ENCODE results near the gene MSH5. TPM values are rescaled to one million over a fixed set of nuclear protein-coding genes. Genes with fewer than 3 reads are reported as not detected.

MSH5 gene
- total and polyA plus RNA-seq, 9 of the 15 experiments (the other 6 are each of a cell fraction or from before 2014, with no cell fraction given): 12.5 to 104 (median 46.6) TPM

DNA sequence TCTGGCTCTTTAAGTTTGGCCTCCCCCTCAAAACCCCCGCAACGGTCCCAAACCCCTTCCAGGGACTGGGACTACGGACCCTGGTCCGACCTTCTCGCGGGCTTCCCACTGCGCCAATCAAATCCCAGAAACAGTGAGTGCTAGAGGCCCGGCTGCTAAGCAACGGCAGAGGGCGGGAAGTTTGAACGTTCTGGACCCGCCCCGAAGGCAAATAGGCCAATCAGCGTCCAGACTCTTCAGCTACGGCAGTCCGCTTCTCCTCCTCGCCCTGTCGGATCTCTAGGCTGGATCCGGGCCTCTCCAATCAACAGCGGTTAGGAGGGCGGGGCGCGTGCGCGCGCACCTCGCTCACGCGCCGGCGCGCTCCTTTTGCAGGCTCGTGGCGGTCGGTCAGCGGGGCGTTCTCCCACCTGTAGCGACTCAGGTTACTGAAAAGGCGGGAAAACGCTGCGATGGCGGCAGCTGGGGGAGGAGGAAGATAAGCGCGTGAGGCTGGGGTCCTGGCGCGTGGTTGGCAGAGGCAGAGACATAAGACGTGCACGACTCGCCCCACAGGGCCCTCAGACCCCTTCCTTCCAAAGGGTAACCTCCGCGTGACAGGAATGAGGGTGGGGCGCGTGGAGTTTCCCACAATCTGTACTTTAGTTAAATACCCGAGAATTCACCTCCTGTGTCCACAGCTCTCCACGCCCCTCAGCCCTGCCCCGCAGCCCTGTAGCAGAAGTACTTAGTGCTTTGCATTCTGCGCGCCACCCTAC lies at the start of gene MSH5 (continued):
- TF ChIP-seq, protein P1, sequence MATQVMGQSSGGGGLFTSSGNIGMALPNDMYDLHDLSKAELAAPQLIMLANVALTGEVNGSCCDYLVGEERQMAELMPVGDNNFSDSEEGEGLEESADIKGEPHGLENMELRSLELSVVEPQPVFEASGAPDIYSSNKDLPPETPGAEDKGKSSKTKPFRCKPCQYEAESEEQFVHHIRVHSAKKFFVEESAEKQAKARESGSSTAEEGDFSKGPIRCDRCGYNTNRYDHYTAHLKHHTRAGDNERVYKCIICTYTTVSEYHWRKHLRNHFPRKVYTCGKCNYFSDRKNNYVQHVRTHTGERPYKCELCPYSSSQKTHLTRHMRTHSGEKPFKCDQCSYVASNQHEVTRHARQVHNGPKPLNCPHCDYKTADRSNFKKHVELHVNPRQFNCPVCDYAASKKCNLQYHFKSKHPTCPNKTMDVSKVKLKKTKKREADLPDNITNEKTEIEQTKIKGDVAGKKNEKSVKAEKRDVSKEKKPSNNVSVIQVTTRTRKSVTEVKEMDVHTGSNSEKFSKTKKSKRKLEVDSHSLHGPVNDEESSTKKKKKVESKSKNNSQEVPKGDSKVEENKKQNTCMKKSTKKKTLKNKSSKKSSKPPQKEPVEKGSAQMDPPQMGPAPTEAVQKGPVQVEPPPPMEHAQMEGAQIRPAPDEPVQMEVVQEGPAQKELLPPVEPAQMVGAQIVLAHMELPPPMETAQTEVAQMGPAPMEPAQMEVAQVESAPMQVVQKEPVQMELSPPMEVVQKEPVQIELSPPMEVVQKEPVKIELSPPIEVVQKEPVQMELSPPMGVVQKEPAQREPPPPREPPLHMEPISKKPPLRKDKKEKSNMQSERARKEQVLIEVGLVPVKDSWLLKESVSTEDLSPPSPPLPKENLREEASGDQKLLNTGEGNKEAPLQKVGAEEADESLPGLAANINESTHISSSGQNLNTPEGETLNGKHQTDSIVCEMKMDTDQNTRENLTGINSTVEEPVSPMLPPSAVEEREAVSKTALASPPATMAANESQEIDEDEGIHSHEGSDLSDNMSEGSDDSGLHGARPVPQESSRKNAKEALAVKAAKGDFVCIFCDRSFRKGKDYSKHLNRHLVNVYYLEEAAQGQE (IDR thresholded peaks at IDR 0.05; ENCODE audit: borderline replicate concordance): no peak
- TF ChIP-seq, protein P1 (CRISPR knock-in tag; IDR thresholded peaks at IDR 0.05; ENCODE audit: low read depth): peak; percentile 81
- no peak for TF ChIP-seq GATAD2B (IDR thresholded peaks at IDR 0.05; ENCODE audit: borderline replicate concordance)
- no peak for TF ChIP-seq ZNF239 (CRISPR knock-in tag; IDR thresholded peaks at IDR 0.05)
- no peak for TF ChIP-seq ZNF584 (CRISPR knock-in tag; IDR thresholded peaks at IDR 0.05; ENCODE audit: low read depth)
- no peak for TF ChIP-seq ZNF449 (CRISPR knock-in tag; IDR thresholded peaks at IDR 0.05)
- TF ChIP-seq, protein P2, sequence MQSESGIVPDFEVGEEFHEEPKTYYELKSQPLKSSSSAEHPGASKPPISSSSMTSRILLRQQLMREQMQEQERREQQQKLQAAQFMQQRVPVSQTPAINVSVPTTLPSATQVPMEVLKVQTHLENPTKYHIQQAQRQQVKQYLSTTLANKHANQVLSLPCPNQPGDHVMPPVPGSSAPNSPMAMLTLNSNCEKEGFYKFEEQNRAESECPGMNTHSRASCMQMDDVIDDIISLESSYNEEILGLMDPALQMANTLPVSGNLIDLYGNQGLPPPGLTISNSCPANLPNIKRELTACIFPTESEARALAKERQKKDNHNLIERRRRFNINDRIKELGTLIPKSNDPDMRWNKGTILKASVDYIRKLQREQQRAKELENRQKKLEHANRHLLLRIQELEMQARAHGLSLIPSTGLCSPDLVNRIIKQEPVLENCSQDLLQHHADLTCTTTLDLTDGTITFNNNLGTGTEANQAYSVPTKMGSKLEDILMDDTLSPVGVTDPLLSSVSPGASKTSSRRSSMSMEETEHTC (IDR thresholded peaks at IDR 0.05): no peak
- TF ChIP-seq, protein P3, sequence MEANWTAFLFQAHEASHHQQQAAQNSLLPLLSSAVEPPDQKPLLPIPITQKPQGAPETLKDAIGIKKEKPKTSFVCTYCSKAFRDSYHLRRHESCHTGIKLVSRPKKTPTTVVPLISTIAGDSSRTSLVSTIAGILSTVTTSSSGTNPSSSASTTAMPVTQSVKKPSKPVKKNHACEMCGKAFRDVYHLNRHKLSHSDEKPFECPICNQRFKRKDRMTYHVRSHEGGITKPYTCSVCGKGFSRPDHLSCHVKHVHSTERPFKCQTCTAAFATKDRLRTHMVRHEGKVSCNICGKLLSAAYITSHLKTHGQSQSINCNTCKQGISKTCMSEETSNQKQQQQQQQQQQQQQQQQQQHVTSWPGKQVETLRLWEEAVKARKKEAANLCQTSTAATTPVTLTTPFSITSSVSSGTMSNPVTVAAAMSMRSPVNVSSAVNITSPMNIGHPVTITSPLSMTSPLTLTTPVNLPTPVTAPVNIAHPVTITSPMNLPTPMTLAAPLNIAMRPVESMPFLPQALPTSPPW (CRISPR knock-in tag; IDR thresholded peaks at IDR 0.05): no peak
- TF ChIP-seq NR3C1 (CRISPR knock-in tag; IDR thresholded peaks at IDR 0.05): no peak
- TF ChIP-seq CHD2 (IDR thresholded peaks at IDR 0.05; ENCODE audit: low read depth, low read length): peak; percentile 92
- TF ChIP-seq HOMEZ (CRISPR knock-in tag; IDR thresholded peaks at IDR 0.05): no peak; the same call in 1 of the 2 replicates
- no peak for TF ChIP-seq ZNF140 (CRISPR knock-in tag; IDR thresholded peaks at IDR 0.05)
- no peak for TF ChIP-seq SMARCA4 (IDR thresholded peaks at IDR 0.05)
